ENCODE results near the gene SCARF1.
"Not testable (repeated sequence)": the region's sequence is repeated elsewhere in the genome, so short reads cannot be mapped to it uniquely, and the experiment has no call there.

The SCARF1 gene

GRCh38 chr17:1645207-1646171 is at the start of gene SCARF1:
TSS of gene SCARF1 (minus strand) at chr17:1645732. CDS start at chr17:1645697, 35 bp downstream.
- no peak for ATAC-seq

DNA sequence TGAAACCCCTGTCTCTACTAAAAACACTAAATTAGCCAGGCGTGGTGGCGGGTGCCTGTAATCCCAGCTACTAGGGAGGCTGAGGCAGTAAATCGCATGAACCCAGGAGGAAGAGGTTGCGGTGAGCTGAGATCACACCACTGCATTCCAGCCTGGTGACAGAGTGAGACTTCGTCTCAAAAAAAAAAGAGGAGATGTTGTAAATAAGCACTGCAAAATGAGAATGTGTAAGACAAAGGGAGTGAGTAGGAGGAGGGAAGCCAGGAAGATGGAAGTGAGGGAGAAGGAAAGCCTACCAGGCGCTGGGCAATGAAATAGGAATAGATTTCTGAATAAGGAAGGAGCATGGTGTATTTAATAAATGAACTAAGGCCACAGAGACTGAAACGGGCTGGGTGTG is 47.8 kb upstream of the SCARF1 start:
- no peak for ATAC-seq

DNA sequence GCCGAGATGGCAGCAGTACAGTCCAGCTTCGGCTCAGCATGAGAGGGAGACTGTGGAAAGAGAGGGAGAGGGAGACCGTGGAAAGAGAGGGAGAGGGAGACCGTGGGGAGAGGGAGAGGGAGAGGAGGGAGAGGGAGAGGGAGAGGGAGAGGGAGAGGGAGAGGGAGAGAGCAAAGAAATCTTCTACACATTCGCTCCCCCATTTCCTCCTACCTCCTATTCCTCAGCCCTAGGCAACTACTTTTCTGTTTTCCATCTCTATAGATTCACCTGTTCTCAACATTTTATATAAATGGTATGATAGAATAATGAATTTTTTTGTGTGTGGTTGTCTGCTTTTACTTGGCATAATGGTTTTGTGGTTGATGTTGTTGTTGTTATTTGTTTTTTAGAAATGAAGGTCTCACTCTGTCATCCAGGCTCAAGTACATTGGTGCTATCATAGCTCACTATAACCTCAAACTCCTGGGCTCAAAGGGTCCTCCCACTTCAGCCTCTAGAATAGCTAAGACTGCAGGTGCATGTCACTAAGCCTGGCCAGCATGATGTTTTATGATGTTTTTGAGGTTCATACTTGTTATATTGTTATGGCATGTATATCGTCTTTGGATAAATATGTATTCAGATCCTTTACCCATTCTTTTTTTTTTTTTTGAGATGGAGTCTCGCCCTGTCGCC is 45.2 kb upstream of the SCARF1 start:
- ATAC-seq: no peak

- ATAC-seq: not testable (repeated sequence)
Observed at GRCh38 chr17:1688405-1688804, 42.9 kb upstream of the SCARF1 start.

GRCh38 chr17:1686086-1686485 is 40.6 kb upstream of the SCARF1 start:
- ATAC-seq: no peak

- peak; percentile 99 for ATAC-seq
Observed at GRCh38 chr17:1684378-1685189, 39.1 kb upstream of the SCARF1 start, which contains the start of gene PRPF8. TSS of gene PRPF8 (minus strand) at chr17:1684867. CDS start at chr17:1684571, 296 bp downstream.

DNA sequence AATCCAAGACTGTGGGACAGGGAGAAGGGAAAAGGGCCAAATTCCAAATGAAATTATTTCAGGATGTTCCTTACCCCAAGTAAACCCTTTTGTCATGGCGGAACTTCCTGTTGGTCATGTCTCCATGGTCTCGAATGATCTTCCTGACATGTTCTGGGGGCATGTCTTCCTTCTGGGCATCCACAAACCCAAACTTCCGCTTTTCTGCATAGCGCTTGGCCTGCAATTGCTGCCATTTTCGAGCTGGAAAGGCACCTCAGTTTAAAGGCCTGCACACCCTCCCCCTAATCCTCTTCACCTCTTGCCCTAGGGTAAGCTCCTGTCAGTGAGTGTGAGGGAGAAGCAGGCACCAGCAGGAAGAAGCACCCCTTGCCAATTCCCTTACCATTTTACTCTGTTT is 37.9 kb upstream of the SCARF1 start:
- no peak for ATAC-seq

- ATAC-seq: no peak
Observed at GRCh38 chr17:1676401-1676800, 30.9 kb upstream of the SCARF1 start.

DNA sequence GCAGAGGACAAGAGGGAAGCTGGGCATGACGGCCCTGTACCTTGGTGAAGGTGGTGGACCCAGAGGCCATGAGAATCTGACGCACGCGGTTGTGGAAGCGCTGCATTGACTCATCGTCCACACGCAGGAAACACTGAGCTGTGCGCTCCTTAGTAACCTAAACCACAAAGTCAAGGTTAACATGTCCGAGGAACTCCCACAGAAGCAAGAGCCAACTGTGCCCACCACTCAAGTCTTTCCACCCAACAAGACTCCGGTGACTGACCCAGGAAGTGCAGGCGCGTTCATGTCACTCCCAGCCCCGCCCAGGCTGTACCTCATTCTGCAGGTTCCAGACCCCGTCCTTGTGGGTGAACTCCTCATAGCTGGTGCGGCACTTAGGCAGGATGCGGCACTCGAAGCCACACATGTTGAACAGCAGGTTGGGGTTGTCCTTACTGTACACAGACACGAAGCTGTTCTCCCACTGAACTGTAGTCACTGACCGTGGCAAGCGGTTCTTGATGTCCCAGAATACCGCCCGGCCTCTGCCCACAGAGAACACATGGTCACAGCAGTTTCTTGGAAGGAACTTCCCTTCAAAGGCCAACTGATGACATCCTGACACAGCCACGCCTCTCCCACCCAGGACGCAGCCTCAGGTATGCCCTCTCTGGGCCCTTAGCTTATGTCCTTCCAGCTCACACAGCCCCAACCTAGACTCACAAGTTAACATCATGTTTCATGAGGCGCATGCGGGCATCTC is 27.7 kb upstream of the SCARF1 start:
- peak in 1 of 2 donors; percentile 19 for ATAC-seq

DNA sequence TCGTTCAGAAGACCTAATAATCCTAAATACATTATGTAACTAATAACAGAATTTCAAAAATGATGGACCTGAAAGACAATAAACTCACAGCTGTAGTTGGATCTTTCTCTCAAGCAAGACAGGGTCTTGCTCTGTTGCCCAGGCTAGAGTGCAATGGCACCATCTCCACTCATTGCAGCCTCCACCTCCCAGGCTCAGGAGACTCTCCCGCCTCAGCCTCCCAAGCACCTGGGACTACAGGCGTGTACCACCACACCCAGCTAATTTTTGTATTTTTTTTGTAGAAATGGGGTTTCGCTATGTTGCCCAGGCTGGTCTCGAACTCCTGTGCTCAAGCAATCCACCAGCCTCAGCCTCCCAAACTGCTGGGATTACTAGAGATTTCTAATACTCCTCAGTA is 18.4 kb upstream of the SCARF1 start:
- ATAC-seq: not testable (repeated sequence)

DNA sequence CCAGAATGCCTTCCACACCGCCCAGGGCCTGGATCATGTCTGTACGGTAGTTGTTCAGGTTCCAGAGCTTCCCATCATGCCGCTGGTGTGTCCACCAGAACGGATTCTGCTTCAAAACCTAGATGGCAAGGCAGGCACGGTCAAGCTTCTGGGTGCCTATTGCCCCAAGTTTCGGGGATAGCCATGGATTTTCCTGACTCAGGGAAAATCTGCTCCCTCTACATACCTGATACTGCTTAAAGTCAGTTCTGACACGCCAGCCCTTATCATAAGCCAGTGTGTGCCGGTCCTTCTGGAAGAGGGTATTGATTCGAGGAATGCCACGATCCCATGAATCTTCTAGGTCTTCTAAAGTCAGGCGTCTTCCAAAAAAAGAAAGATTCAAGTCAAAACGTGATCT is 15.5 kb upstream of the SCARF1 start:
- ATAC-seq: no peak

DNA sequence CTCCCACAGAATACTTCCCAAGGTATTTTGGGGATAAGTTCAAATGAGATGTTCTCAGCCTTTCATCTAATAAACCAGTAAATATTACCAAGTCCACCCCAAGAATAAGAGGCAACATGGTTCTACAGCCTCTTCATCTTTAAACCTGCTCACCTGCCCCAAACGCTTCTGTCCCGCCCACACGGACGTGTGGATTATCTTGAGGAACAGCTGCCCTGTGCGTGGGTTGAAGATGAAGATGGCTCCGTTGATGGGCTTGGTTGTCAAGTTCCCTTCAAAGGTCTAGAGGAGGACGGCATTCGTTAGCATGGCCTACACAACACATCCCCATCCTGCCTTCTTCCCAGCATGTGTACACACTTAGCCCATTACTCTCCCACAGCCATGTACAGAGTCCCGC is 12.6 kb upstream of the SCARF1 start:
- ATAC-seq: no peak

- ATAC-seq: no peak
Observed at GRCh38 chr17:1653735-1654134, 8.2 kb upstream of the SCARF1 start.

DNA sequence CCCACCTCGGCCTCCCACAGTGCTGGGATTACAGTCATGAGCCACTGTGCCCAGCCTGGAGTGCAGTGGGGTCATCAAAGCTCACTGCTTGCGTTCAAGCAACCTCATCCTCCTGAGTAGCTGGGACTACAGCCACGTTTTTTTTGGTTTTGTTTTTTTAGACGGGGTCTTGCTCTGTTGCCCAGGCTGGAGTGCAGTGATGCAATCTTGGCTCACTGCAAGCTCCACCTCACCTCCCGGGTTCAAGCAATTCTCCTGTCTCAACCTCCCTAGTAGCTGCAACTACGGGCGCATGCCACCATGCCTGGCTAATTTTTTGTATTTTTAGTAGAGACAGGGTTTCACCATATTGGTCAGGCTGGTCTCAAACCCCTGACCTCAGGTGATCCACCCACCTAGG is 7.3 kb upstream of the SCARF1 start:
- ATAC-seq: not testable (repeated sequence)

DNA sequence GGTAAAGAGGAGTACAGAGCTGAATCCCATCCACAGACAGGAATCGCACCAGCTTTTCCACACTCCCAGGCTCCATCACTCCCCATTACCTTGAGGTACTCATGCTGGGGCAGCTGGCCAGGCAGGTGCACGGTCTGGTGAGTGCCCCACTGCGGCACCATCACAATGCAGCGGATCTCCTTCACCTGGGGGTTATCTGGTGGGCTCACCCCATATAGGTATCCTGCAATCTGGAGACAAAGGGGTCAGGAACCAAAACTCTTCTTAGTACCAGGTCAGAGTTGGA is 6.0 kb upstream of the SCARF1 start:
- no peak for ATAC-seq

DNA sequence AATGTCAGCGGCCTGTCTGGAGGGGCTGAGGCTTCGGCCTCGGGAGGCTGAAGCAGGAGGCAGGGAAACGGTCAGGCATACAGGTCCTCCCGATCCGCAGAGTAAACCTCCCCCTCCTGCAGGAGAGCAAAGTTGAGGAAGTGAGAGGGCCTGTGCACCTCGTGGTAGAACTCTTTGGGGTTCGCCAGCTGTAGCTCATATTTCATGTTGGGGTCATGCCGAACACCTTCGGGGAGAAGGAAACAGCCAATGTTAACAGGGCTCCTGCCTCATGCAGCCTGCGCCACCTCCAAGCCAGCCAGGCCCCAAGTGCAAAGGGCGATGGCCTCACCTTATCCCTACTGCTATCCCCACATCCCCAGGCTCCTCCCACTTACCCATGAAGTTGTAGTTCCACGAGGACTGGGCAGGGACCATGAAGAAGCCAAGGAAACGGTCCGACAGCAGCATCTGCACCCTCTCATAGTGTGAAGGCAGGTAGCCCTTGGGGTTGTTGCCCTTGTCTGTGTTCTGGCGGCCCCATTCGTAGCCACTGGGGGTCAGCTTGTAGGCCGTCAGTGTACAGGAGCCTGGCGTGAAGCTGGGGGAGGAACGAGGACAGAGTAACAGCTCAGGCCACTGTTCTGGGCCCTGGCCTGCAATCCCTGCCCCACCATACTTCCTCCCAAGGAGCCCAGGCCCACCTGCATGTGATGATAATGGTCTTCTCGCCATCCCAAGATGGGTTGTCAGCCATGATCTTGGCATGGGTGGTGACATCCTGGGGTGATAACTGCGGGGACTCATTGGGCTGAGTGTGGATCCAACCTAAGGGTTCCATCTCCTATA is 5.4 kb upstream of the SCARF1 start:
- ATAC-seq: no peak

- peak; percentile 3 to 6 for ATAC-seq
Observed at GRCh38 chr17:1649844-1650501, 4.4 kb upstream of the SCARF1 start, which contains the start of gene RILP. TSS of gene RILP (minus strand) at chr17:1649866. CDS start at chr17:1649804, 62 bp downstream.

DNA sequence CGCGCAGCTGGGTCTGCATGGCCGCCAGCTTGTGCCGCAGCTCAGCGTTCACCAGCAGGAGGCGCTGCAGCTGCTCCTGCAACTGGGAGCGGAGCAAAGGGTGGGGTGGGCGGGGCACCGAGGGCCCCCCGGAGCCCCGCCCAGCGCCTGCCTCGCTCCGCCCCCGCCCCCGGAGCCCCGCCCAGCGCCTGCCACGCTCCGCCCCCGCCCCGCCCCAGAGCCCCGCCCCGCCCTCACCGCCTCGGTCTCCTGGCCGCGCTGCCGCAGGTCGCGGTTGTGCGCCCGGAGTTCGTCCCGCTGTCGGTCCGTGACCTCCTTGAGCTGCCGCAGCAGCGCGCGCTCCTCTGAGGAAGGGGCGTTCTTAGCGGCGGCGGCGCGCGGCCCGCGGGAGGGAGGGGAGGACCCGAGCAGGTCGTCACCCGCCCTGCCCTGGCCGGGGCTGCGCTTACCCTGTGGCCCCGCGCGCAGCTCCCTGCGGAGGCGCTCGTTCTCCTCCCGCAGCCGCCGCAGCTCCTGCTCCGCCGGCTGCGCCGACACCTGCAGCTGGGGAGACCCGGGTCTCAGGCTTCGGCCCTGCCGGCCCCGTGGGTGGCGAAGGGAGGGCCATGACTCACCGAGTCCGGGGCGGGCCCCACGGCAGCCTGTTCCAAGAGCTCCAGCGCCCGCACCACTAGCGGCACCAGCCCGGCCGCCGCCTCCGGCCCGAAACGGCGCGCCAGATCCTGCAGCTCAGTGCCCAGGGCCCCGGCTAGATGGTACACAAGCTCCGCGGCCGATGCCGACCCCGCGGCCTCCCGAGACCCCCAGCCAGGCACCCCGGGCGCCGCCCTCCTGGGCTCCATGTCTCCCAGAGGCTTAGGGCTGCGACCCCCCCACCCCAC is 3.7 kb upstream of the SCARF1 start:
- peak; percentile 71 to 74 for ATAC-seq

GRCh38 chr17:1648173-1648962 is 2.8 kb upstream of the SCARF1 start:
- ATAC-seq: peak in 1 of 2 donors; percentile 5
